Loucy (cell line): Measurements from ENCODE around the gene FAM53B.

Source experiments
- H2AFZ ChIP-seq: fragments of 200-600 bp; sonication (generic); 2 replicates; pipeline ENCODE4 v1.6.0; 2016; ENCODE audit warnings: antibody characterized with exemption, mild to moderate bottlenecking, low read length, moderate library complexity
- H3F3A ChIP-seq: fragments of 200-600 bp; 2 replicates; pipeline ENCODE4 v1.6.0; 2016; ENCODE audit warnings: antibody characterized with exemption, low read depth, mild to moderate bottlenecking
- H3K27me3 ChIP-seq: fragments of 200-600 bp; sonication (generic); 2 replicates; pipeline ENCODE4 v1.6.1; 2014; ENCODE audit warnings: low read length, mild to moderate bottlenecking; ENCODE audit not compliant: insufficient read depth, poor library complexity, severe bottlenecking
- H3K36me3 ChIP-seq: fragments of 200-600 bp; sonication (generic); 2 replicates; pipeline ENCODE4 v1.6.1; 2016; ENCODE audit warnings: low read length; ENCODE audit not compliant: insufficient read depth
- H3K4me1 ChIP-seq: fragments of 200-600 bp; sonication (generic); 2 replicates; pipeline ENCODE4 v1.5.1; 2014; ENCODE audit warnings: low read length, mild to moderate bottlenecking; ENCODE audit not compliant: insufficient read depth, poor library complexity, severe bottlenecking
- H3K4me2 ChIP-seq: fragments of 200-600 bp; sonication (generic); 2 replicates; pipeline ENCODE4 v1.6.0; 2014; ENCODE audit warnings: antibody characterized with exemption, low read length, low read depth, mild to moderate bottlenecking; ENCODE audit not compliant: poor library complexity, severe bottlenecking
- H3K4me3 ChIP-seq: fragments of 200-600 bp; sonication (generic); 2 replicates; pipeline ENCODE4 v1.5.1; 2014; ENCODE audit warnings: low read length, mild to moderate bottlenecking, mixed read lengths; ENCODE audit not compliant: poor library complexity, severe bottlenecking
- H3K79me2 ChIP-seq: fragments of 200-600 bp; sonication (generic); 2 replicates; pipeline ENCODE4 v1.6.1; 2014; ENCODE audit warnings: low read length; ENCODE audit not compliant: insufficient read depth
- H3K9ac ChIP-seq: fragments of 200-600 bp; sonication (generic); 2 replicates; pipeline ENCODE4 v1.6.0; 2014; ENCODE audit warnings: mild to moderate bottlenecking, low read depth, low read length, moderate library complexity; ENCODE audit not compliant: poor library complexity, severe bottlenecking
- H3K9me2 ChIP-seq: fragments of 200-600 bp; sonication (generic); replicated peaks from 2 replicates; pipeline ENCODE4 v1.6.1; 2016; ENCODE audit warnings: low read depth, low read length, mixed read lengths
- H3K9me3 ChIP-seq: fragments of 200-600 bp; sonication (generic); 2 replicates; pipeline ENCODE4 v1.6.1; 2014; ENCODE audit warnings: mild to moderate bottlenecking, antibody characterized with exemption, low read length, low read depth; ENCODE audit not compliant: insufficient read depth
- H4K20me1 ChIP-seq: fragments of 200-600 bp; sonication (generic); 2 replicates; pipeline ENCODE4 v1.6.0; 2014; ENCODE audit warnings: antibody characterized with exemption, low read length, mild to moderate bottlenecking; ENCODE audit not compliant: insufficient read depth, poor library complexity, severe bottlenecking
- CTCF ChIP-seq: fragments of 200-600 bp; sonication (generic); conservative IDR thresholded peaks from 2 replicates; pipeline ENCODE4 v1.5.1; 2014; ENCODE audit warnings: mild to moderate bottlenecking, antibody characterized with exemption, low read length
- EZH2phosphoT487 ChIP-seq: fragments of 200-600 bp; IDR thresholded peaks from 2 replicates; pipeline ENCODE4 v1.6.1; 2018; ENCODE audit warnings: antibody characterized with exemption, mild to moderate bottlenecking, moderate library complexity, borderline replicate concordance

Gene FAM53B

GRCh38 chr10:124606822-124607221 lies 137.4 kb downstream of the FAM53B start:
- Histone ChIP-seq H3K9ac (no peak overlapping the region), H3K79me2 (no peaks in the 10 kb centered on the region), H3F3A (no peaks in the 10 kb centered on the region), H4K20me1 (no peaks in the 10 kb centered on the region), H3K4me2 (no peak overlapping the region), H3K36me3 (no peaks in the 10 kb centered on the region; the same call in 1 of the 2 replicates), H2AFZ (no peak overlapping the region), H3K4me1 (no peaks in the 10 kb centered on the region), H3K27me3 (no peaks in the 10 kb centered on the region), H3K9me3 (no peaks in the 10 kb centered on the region), H3K9me2 (no peaks in the 10 kb centered on the region), H3K4me3 (no peak overlapping the region)
- TF ChIP-seq EZH2phosphoT487 (no peak), CTCF (no peak)

- no peak overlapping the region for H2AFZ ChIP-seq
- no peaks in the 10 kb centered on the region for H3K4me1 ChIP-seq
- H3K4me2 ChIP-seq, result no peak overlapping the region
- no peaks in the 10 kb centered on the region for H3F3A ChIP-seq
- TF ChIP-seq EZH2phosphoT487, result no peak
- TF ChIP-seq CTCF, result no peak
- no peaks in the 10 kb centered on the region; the same call in 1 of the 2 replicates for H3K36me3 ChIP-seq
- no peaks in the 10 kb centered on the region for H3K27me3 ChIP-seq
- no peaks in the 10 kb centered on the region for H3K9me3 ChIP-seq
- H3K9me2 ChIP-seq, result no peaks in the 10 kb centered on the region
- no peak overlapping the region for H3K9ac ChIP-seq
- no peak overlapping the region for H3K4me3 ChIP-seq
- H4K20me1 ChIP-seq, result no peaks in the 10 kb centered on the region
- H3K79me2 ChIP-seq, result no peaks in the 10 kb centered on the region
These were observed 138.0 kb downstream of the FAM53B start for GRCh38 chr10:124605856-124606812.

GRCh38 chr10:124605481-124605855 lies 138.7 kb downstream of the FAM53B start:
- Histone ChIP-seq H3K4me2 (no peak overlapping the region), H4K20me1 (no peaks in the 10 kb centered on the region), H3K4me1 (no peaks in the 10 kb centered on the region), H3K27me3 (no peaks in the 10 kb centered on the region), H3K9me2 (no peaks in the 10 kb centered on the region), H2AFZ (no peak overlapping the region), H3K36me3 (no peaks in the 10 kb centered on the region), H3K9me3 (no peaks in the 10 kb centered on the region), H3K79me2 (no peaks in the 10 kb centered on the region), H3F3A (no peaks in the 10 kb centered on the region), H3K9ac (no peak overlapping the region), H3K4me3 (no peak overlapping the region)
- no peak for TF ChIP-seq EZH2phosphoT487
- TF ChIP-seq CTCF, result no peak
